Peyer's patch (tissue), 4 donors: ENCODE data around the gene C22orf31.

Experiments
- CTCF ChIP-seq, 6 experiments: fragments of 450-650 bp in 4 of 6; fragments of 200-600 bp in 2 of 6; sonication (generic) in 1 of 6; IDR thresholded peaks; one replicate each; pipeline ENCODE4 v1.5.1; 2017 to 2019; ENCODE audit warnings: antibody characterized with exemption in 6 of 6, mild to moderate bottlenecking in 3 of 6, moderate library complexity in 1 of 6
- POLR2A ChIP-seq, 2 donors: fragments of 450-650 bp; IDR thresholded peaks; one replicate each; pipeline ENCODE4 v1.5.1; 2017; ENCODE audit warnings: antibody characterized with exemption in 2 of 2, mild to moderate bottlenecking in 2 of 2, moderate library complexity in 2 of 2

- TF ChIP-seq POLR2A (IDR thresholded peaks at IDR 0.05), result no peak
- TF ChIP-seq CTCF (IDR thresholded peaks at IDR 0.05), result no peak
These were observed 29.0 kb downstream of the C22orf31 start for GRCh38 chr22:29032584-29032983.
